Psoas muscle (tissue), 8 donors: ENCODE measurements around the gene PIP5K1B. TPM values are rescaled to one million over a fixed set of nuclear protein-coding genes. Genes with fewer than 3 reads are reported as not detected.

Experiments
- ATAC-seq, 4 donors: fragments of 200-7000 bp; cut with Tn5 transposase; one replicate each; pipeline ENCODE4 v1.9.1; 2020; ENCODE audit warnings: moderate library complexity in 3 of 4, mild to moderate bottlenecking in 2 of 4
- DNase-seq, 2 donors: peaks; one replicate each; pipeline ENCODE4 v3.0.0-alpha.2; 2020
- H3K27ac ChIP-seq: fragments of 200-600 bp; one replicate; pipeline ENCODE4 v1.8.0; 2022
- H3K27me3 ChIP-seq, 3 donors: fragments of 200-600 bp in 1 of 3; one replicate each; pipeline versions ENCODE4 v1.6.1 to v1.8.0; 2013 to 2022; ENCODE audit warnings: low read length in 2 of 3, mild to moderate bottlenecking in 2 of 3, moderate library complexity in 1 of 3; ENCODE audit not compliant: insufficient read depth in 3 of 3
- H3K36me3 ChIP-seq, 2 donors: fragments of 200-600 bp in 1 of 2; one replicate each; pipeline versions ENCODE4 v1.6.1 to v1.8.0; 2013 to 2022; ENCODE audit warnings: low read depth in 1 of 2, mild to moderate bottlenecking in 1 of 2, moderate library complexity in 1 of 2; ENCODE audit not compliant: insufficient read depth in 1 of 2
- H3K4me1 ChIP-seq: fragments of 200-600 bp; one replicate; pipeline ENCODE4 v1.8.0; 2022
- H3K4me3 ChIP-seq: fragments of 200-600 bp; one replicate; pipeline ENCODE4 v1.8.0; 2022; ENCODE audit warnings: mild to moderate bottlenecking
- H3K9me3 ChIP-seq: fragments of 200-600 bp; one replicate; pipeline ENCODE4 v1.8.0; 2022
- CTCF ChIP-seq: fragments of 200-600 bp; IDR thresholded peaks from one replicate; pipeline ENCODE4 v1.8.0; 2022; ENCODE audit warnings: antibody characterized with exemption
- WGBS, 3 donors: extraction: QIAGEN DNeasy Blood & Tissue Kit; methylation state at CpG; one replicate each; pipeline versions ENCODE4 v1.1.6 to v1.1.7; 2013; 5-methylcytosine and 5-hydroxymethylcytosine counted together
- intact Hi-C, 2 donors: fragments of 100-400 bp; cut with DNase I; formaldehyde crosslinking; loops; one replicate each; pipeline versions ENCODE4 v1.11.0 to v1.14.2; 2022
- polyA plus RNA-seq, 3 donors: library from polyadenylated mRNA; stranded (reverse); fragments of 200-250 nt; gene quantifications; one replicate each; pipeline ENCODE4 v1.2.3, GENCODE V29; 2013
- total RNA-seq, 4 donors: library from RNA; stranded (reverse); fragmentation: NEBNext Ultra II Directional in 2 of 4; extraction: Animal tissue kit (Norgen Biotek cat#: 25700) in 2 of 4; gene quantifications; one replicate each; pipeline versions ENCODE4 v1.2.1 to v1.2.4, GENCODE V29; 2021 to 2023
- donor health status: healthy with polysubstance abuse.
- donor health status: DM: no; HTN: no; CAD: no; lungs with moderate emphysema.
- donor health status: Bipolar disorder and iron deficiency.
- donor health status: healthy.
- donor health status: DM: yes; HTN: yes; CAD: no.
- donor health status: DM: no; HTN: no; CAD: no.
- donor health status: DM: no; HTN: no; CAD: no.
- donor health status: DM: yes; HTN: yes; CAD: no.

Gene PIP5K1B
- total and polyA plus RNA-seq, 7 donors: 0.48 to 2.5 (median 1.7) TPM

- H3K4me3 ChIP-seq: no peak overlapping the region
These were observed 351.3 kb downstream of the PIP5K1B start for GRCh38 chr9:69056191-69056815.

GRCh38 chr9:69058101-69058500 lies 353.1 kb downstream of the PIP5K1B start:
- DNase-seq: no peak
- Histone ChIP-seq H3K4me1 (no peaks in the 10 kb centered on the region), H3K4me3 (no peak overlapping the region), H3K27me3 (no peaks in the 10 kb centered on the region), H3K36me3 (peaks cover 6 to 29% of the 10 kb centered on the region in 2 donors), H3K27ac (no peak overlapping the region), H3K9me3 (no peaks in the 10 kb centered on the region)
- no peak for ATAC-seq
- TF ChIP-seq CTCF: no peak
- intact Hi-C loops: no loop called here
- 81 to 90% (median 89%) methylated on average over 2 of the region's 2 CpGs for WGBS, 3 donors

More at GRCh38 chr9:69056191-69056815, 351.3 kb downstream of the PIP5K1B start:
- Histone ChIP-seq H3K27me3 (no peaks in the 10 kb centered on the region), H3K9me3 (no peaks in the 10 kb centered on the region), H3K36me3 (peaks cover 6 to 31% of the 10 kb centered on the region in 2 donors), H3K27ac (no peak overlapping the region), H3K4me1 (no peaks in the 10 kb centered on the region)
- intact Hi-C loops: no loop called here
- DNase-seq (no peak), ATAC-seq (no peak)
- WGBS, 3 donors: 88 to 93% (median 88%) methylated on average over 4 of the region's 4 CpGs
- no peak for TF ChIP-seq CTCF

Other genes starting within 250 kb of the PIP5K1B start
- not detected for gene TMEM252, start 164.4 kb upstream of the PIP5K1B start, total RNA-seq
- gene TMEM252, start 164.4 kb upstream of the PIP5K1B start, polyA plus RNA-seq: not detected